ENCODE results near the gene FDPS.
"Not testable (repeated sequence)": the region's sequence is repeated elsewhere in the genome, so short reads cannot be mapped to it uniquely, and the experiment has no call there.

Gene FDPS

GRCh38 chr1:155320661-155321617 is 12.3 kb downstream of the FDPS start, which contains the start of gene RUSC1:
Gene RUSC1 (plus strand): TSS chr1:155320894. CDS start chr1:155321774, 880 bp downstream.
- DNase-seq: no peak

GRCh38 chr1:155321639-155322503 is 13.2 kb downstream of the FDPS start:
- DNase-seq: no peak

GRCh38 chr1:155322571-155322952 is 13.9 kb downstream of the FDPS start:
- DNase-seq: peak; percentile 50

DNA sequence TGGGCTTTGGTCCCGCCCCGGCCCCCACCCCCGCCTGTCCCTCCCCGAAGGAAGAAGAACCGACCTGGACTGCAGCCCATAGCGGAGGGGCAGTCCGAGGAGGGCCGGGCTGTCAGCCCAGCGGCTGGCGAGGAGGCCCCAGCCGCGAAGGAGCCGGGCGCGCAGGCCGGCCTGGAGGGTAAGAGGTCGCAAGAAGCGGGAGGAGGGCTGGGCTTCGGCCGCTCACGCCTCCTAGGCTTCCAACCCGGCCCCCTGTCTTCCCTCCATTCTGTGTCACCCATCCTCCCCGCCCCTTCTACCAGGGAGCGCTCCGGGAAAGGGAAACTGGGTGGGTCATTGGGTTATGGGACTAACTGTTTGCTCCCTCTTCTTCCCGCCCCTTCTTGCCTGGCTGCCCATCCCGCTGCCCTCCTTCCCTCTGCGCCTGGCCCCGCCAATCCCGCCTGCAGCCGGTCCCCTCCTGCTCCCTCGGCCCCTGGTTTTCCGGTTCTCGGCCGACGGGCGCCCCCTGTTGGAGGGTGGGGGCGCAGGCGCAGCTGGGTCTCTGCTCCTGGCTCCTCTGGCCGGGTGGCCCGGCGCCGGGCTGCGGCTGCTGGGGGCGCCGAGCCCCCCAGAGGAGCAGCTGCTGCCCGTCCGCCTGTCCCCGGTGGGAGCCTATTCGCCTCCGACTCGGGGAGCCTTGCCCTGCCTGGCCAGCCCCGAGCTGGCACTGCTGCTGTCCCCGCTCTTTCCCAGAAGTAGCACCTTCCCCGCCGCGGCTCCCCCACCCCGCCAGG is 14.5 kb downstream of the FDPS start:
- DNase-seq: peak; percentile 93

- peak; percentile 92 for DNase-seq
Observed at GRCh38 chr1:155323729-155324036, 15.0 kb downstream of the FDPS start.

DNA sequence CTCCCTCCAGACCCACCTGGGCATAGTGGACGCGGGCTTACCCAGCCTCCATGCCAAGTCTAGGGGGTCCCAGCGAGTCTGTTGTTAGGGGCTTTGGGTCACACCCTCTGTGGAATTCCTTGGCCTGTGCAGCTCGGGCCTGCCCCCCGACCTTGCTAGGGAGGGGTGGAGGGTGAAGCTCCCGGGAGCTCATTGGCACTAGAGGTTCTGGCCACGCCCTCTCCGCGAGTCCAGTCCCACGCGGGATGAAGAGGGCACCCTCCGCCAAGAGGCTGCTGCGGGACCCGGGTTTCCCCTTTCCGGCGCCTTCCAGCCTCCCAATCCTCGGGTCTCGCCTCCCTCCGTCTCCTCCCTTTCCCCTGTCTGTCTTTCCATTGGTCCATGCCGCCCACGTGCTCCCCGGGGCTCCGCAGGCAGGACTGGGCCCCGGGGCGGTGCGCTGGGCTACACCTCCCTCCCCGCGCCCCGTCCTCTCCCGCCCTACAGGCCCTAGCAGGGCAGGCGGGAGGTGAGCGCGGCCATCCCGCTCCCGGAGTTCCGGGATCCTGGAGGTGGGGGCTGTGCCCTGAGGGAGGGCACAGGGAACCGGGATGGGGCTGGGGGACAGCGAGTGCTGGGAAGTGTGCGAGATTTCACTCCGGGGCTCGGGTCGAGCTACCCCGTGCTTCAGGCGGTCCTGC is 15.5 kb downstream of the FDPS start:
- DNase-seq: peak; percentile 97

GRCh38 chr1:155324717-155325602 is 16.3 kb downstream of the FDPS start:
- DNase-seq: peak; percentile 77

- DNase-seq: no peak
Observed at GRCh38 chr1:155325603-155325893, 16.9 kb downstream of the FDPS start.

GRCh38 chr1:155326020-155326526 is 17.4 kb downstream of the FDPS start:
- no peak for DNase-seq

GRCh38 chr1:155326631-155327037 is 18.0 kb downstream of the FDPS start:
- DNase-seq: no peak

- no peak for DNase-seq
Observed at GRCh38 chr1:155327981-155328380, 19.3 kb downstream of the FDPS start.

GRCh38 chr1:155328856-155329255 is 20.2 kb downstream of the FDPS start:
- not testable (repeated sequence) for DNase-seq

DNA sequence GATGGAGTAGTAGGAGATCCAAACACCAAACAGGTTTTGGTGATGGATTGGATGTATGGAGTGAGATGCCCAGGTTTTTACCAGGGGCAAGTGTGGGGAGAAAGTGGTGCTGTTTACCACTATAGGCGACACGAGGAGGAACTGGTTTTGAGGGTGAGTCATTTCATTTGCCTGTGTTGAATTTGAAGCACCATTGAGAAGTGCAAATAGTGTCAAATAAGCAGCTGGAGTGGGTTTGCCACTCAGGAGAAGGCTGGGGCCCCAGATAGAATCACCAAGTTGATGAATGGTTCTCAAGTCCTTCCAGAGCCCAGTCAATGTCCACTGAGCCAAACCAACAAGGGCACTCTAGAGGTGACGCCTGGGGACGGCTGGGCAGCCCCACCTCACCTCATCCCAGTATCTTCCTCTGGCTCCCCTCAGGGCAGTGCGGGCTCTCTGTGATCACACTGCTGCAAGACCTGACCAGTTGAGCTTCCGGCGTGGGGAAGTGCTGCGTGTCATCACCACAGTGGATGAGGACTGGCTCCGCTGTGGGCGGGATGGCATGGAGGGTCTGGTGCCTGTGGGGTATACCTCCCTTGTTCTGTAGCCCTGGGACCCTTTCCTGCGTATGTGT is 21.4 kb downstream of the FDPS start:
- DNase-seq: no peak

- no peak for DNase-seq
Observed at GRCh38 chr1:155334962-155335361, 26.3 kb downstream of the FDPS start.

DNA sequence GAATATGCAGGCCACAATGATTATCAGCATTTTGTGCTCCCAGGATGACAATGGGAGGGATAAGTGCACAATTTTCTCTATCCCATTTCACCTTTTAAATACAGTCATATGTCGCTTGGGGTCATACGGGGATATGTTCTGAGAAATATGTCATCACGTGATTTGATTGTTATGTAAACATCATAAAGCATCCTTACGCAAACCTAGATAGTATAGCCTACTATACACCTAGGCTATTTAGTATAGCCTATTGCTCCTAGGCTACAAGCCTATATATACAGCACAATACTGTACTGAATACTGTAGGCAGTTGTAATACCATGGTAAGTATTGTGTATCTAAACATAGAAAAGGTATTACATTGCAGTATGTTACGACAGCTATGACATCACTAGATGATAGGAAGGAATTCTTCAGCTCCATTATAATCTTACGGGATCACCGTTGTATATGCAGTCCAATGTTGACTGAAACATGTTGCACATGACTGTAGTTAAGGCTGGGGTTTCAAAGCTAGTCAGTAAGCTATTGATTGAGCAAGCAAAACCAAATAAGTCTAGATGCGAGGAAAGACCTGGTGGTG is 30.9 kb downstream of the FDPS start:
- DNase-seq: no peak

DNA sequence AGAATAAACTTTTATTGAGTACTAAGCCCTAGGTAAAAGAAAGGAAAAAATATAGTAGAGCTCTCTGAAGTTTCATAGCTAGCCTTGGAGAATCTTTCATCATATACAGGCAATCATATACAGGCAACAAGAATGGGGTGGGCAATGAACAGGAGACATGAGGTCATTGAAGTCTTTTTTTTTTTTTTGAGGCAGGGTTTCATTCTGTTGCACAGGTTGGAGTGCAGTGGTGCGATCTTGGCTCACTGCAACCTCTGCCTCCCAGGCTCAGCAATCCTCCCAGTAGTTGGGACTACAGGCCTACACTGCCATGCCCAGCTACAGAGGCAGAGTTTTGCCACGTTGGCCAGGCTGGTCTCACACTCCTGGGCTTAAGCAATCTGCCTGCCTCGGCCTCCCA is 34.2 kb downstream of the FDPS start:
- DNase-seq: no peak

DNA sequence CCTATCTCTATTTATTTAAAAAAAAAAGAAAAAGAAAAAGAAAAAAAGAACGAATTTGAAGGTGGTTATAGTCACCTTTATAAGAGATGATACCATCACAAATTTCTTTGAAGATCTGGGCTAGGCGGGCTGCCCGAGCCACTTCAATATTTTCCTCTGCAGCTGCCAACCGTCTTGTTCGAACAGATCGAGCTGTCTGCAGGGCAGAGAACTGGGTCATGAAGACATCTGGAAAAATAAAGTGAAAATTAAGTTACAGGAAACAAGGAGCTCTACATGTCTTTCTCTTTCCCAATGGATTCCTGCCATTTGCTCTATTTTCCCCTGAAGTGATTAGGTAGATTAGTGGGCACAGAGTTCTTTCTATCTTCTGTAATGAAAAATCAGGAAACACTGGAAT is 44.0 kb downstream of the FDPS start:
- DNase-seq: no peak

DNA sequence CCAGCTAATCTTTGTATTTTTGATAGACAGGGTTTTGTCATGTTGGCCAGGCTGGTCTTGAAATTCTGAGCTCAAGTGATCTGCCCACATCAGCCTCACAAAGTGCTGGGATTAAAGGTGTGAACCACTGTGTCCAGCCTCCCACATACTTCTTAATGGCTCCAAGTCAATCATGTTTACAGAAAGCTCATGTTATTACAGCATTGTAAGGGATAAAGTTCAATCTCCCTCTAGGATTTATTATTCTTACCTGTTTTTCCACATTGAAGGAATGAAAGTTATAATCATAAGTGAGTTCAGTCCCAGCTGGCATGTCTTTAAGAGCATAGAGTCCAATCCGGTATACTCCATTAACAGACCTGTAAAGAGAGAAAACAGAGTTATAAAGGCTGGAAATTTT is 51.4 kb downstream of the FDPS start:
- no peak for DNase-seq
